ENCODE results near the gene MRPS6.

DNA sequence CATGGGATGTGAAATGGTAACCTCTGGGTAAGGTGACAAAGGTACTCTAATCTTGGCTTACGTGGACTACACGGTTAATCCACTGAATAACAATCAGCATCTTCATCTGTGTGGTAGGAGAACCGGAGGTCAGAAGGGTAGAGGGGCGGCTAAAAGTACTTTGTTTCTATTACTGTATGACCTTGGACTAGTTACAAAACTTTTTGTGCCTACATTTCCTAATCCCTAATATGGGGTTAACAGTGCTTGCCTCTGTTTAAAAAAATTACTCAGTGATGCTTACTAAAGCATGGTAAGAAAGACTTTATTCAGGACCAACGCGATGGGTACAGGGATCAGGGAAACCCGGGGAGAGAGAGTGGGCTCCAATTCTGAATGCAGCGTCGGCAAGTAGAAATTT, 1.7 kb upstream of the MRPS6 start:
- TF ChIP-seq ZNF83 (CRISPR knock-in tag; IDR thresholded peaks at IDR 0.05; ENCODE audit: borderline replicate concordance) (no peak), KLF13 (CRISPR knock-in tag; IDR thresholded peaks at IDR 0.05) (no peak), ZBTB7A (CRISPR knock-in tag; IDR thresholded peaks at IDR 0.05) (no peak), JUN (CRISPR knock-in tag; IDR thresholded peaks at IDR 0.05) (no peak)
- TF ChIP-seq, protein P1, sequence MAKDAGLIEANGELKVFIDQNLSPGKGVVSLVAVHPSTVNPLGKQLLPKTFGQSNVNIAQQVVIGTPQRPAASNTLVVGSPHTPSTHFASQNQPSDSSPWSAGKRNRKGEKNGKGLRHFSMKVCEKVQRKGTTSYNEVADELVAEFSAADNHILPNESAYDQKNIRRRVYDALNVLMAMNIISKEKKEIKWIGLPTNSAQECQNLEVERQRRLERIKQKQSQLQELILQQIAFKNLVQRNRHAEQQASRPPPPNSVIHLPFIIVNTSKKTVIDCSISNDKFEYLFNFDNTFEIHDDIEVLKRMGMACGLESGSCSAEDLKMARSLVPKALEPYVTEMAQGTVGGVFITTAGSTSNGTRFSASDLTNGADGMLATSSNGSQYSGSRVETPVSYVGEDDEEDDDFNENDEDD (CRISPR knock-in tag; IDR thresholded peaks at IDR 0.05; ENCODE audit: borderline replicate concordance) = no peak

Data from HepG2 (cell line).